Thyroid gland (tissue), 4 donors: ENCODE data around the gene DNASE1L3. TPM values are rescaled to one million over a fixed set of nuclear protein-coding genes. Genes with fewer than 3 reads are reported as not detected.

ENCODE experiments used
- DNase-seq, 2 donors: peaks; one replicate each; pipeline ENCODE4 v3.0.0-alpha.2; 2019
- H3K27ac ChIP-seq, 3 donors: fragments of 200-600 bp; sonication (generic); 1 replicate in 2 of 3; 2 replicates in 1 of 3; pipeline ENCODE4 v1.5.1; 2016 to 2019; ENCODE audit warnings: mild to moderate bottlenecking in 1 of 3, moderate library complexity in 1 of 3
- H3K27me3 ChIP-seq: fragments of 200-600 bp; sonication (generic); one replicate; pipeline ENCODE4 v1.5.1; 2019
- H3K36me3 ChIP-seq, 2 donors: fragments of 200-600 bp; sonication (generic); one replicate each; pipeline ENCODE4 v1.5.1; 2016 to 2019
- H3K4me1 ChIP-seq, 2 donors: fragments of 200-600 bp; sonication (generic); one replicate each; pipeline ENCODE4 v1.5.1; 2017 to 2019
- H3K4me3 ChIP-seq, 3 donors: fragments of 200-600 bp; sonication (generic); replicated peaks in 1 of 3; 1 replicate in 2 of 3; 2 replicates in 1 of 3; pipeline ENCODE4 v1.5.1; 2016; ENCODE audit warnings: mild to moderate bottlenecking in 1 of 3
- H3K9me3 ChIP-seq: fragments of 200-600 bp; sonication (generic); one replicate; pipeline ENCODE4 v1.5.1; 2017
- POLR2A ChIP-seq, 2 donors: fragments of 450-650 bp; IDR thresholded peaks; one replicate each; pipeline ENCODE4 v1.6.1; 2017; ENCODE audit warnings: antibody characterized with exemption in 2 of 2, mild to moderate bottlenecking in 2 of 2, moderate library complexity in 1 of 2
- WGBS, 2 donors: methylation state at CpG; one replicate each; pipeline ENCODE4 v1.1.5; 2017; 5-methylcytosine and 5-hydroxymethylcytosine counted together
- intact Hi-C: fragments of 100-400 bp; cut with DNase I; formaldehyde crosslinking; loops from one replicate; pipeline ENCODE4 v1.15.1; 2023
- total RNA-seq, 4 donors: library from RNA; depleted of rRNA; stranded (reverse); fragments of >200 nt; gene quantifications; one replicate each; pipeline ENCODE4 v1.2.3, GENCODE V29; 2016
- TF ChIP-seq, protein P1 (sequence below), 6 experiments: fragments of 200-600 bp in 3 of 6; fragments of 450-650 bp in 3 of 6; sonication (generic) in 3 of 6; IDR thresholded peaks; one replicate each; pipeline ENCODE4 v1.5.1; 2016 to 2019; ENCODE audit warnings: antibody characterized with exemption in 6 of 6, mild to moderate bottlenecking in 2 of 6, inconsistent platforms in 1 of 6, moderate library complexity in 1 of 6

DNASE1L3 gene
- total RNA-seq, 4 donors from 2014 or later = 5.7 to 53.3 (median 14.1) TPM

DNA sequence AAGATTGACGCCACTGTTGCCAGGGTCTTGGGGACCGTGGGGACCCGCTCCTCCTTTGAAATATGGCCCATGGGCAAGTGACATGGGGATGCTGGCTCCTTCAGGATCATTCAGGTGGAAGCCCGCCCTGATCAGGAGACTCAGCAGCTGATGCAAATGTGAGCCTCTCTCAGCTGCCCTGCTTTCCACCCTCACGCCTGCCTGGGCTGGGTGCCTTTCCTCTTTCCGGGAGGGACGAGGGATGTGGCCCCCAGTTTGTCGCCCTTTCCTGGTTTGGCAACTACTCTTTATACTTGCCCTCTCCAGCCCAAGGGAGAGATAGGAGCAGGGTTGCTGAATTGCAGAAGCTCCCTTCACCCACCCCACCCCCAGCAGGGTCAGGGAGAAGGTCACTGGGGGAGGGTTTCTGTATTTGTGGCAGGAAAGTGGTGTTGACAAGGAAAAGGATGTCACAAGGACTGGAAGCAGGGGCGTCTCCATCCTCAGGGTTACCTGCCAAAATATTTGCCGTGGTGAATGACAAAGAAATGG is 21.8 kb downstream of the DNASE1L3 start:
- no peak for DNase-seq
- H3K4me1 ChIP-seq = peaks cover 0 to 10% of the 10 kb centered on the region in 2 donors
- no peaks in the 10 kb centered on the region for H3K36me3 ChIP-seq
- H3K27ac ChIP-seq = peak overlapping the region in 2 of 3 donors; percentile 4 to 59
- intact Hi-C loops = loop anchor here (5.0 to 10.0 kb wide), 2 partner anchors 113 to 236 kb away; no protein-coding TSS in a partner anchor
- 68 to 74% methylated on average over 10 of the region's 10 CpGs for whole genome bisulfite sequencing, 2 donors
- H3K9me3 ChIP-seq = no peaks in the 10 kb centered on the region
- TF ChIP-seq, protein P1, sequence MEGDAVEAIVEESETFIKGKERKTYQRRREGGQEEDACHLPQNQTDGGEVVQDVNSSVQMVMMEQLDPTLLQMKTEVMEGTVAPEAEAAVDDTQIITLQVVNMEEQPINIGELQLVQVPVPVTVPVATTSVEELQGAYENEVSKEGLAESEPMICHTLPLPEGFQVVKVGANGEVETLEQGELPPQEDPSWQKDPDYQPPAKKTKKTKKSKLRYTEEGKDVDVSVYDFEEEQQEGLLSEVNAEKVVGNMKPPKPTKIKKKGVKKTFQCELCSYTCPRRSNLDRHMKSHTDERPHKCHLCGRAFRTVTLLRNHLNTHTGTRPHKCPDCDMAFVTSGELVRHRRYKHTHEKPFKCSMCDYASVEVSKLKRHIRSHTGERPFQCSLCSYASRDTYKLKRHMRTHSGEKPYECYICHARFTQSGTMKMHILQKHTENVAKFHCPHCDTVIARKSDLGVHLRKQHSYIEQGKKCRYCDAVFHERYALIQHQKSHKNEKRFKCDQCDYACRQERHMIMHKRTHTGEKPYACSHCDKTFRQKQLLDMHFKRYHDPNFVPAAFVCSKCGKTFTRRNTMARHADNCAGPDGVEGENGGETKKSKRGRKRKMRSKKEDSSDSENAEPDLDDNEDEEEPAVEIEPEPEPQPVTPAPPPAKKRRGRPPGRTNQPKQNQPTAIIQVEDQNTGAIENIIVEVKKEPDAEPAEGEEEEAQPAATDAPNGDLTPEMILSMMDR (IDR thresholded peaks at IDR 0.05) = no peak
- no peak for TF ChIP-seq POLR2A (IDR thresholded peaks at IDR 0.05)
- H3K27me3 ChIP-seq = no peaks in the 10 kb centered on the region
- no peak overlapping the region for H3K4me3 ChIP-seq

DNA sequence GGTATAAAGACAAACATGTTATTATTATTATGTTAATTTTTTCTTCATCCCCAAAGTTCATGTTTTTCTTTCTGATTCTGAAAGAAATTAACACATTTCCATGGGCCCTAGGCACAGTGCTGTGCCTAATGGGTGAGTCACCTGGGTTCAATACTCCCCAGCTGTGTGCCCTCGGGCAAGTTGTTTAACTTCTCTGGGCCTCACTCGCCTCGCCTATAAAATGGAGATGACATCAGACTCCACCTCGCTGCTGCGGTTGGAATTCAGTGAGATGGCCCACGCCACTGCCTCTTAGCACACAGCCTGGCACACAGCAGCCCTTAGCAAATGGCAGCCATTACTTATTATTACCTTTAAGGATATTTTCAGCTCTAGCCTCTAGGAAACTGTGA is 22.6 kb downstream of the DNASE1L3 start:
- Histone ChIP-seq H3K9me3 (no peaks in the 10 kb centered on the region), H3K27me3 (no peaks in the 10 kb centered on the region), H3K4me3 (no peak overlapping the region), H3K27ac (peak overlapping the region in 1 of 3 donors; percentile 58), H3K36me3 (no peaks in the 10 kb centered on the region), H3K4me1 (peaks cover 0 to 10% of the 10 kb centered on the region in 2 donors)
- whole genome bisulfite sequencing, 2 donors = 84 to 89% methylated on average over 6 of the region's 6 CpGs
- TF ChIP-seq POLR2A (IDR thresholded peaks at IDR 0.05) = no peak
- TF ChIP-seq, protein P1 (IDR thresholded peaks at IDR 0.05) = no peak
- DNase-seq = no peak
- intact Hi-C loops = loop anchor here (5.0 to 10.0 kb wide), 2 partner anchors 114 to 237 kb away; no protein-coding TSS in a partner anchor

DNA sequence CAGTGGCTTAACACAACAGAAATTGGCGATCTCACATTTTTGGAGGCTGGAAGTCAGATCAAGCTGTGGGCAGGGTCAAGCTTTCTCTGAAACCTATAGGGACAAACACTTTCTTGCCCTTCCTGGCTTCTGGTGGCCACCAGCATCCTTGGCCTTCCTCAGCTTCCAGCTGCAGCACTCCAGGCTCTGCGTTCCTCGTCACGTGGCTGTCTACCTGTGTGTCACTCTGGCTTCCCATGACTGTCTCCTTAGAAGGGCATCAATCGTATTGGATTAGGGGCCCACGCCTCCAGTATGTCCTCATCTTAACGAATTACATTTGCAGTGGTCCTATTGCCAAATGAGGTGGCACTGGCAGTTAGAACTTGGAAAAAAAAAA is 25.8 kb downstream of the DNASE1L3 start:
- no peak for DNase-seq
- Histone ChIP-seq H3K9me3 (no peaks in the 10 kb centered on the region), H3K36me3 (no peaks in the 10 kb centered on the region), H3K27ac (no peak overlapping the region), H3K4me3 (no peak overlapping the region), H3K4me1 (peaks cover 0 to 4% of the 10 kb centered on the region in 2 donors), H3K27me3 (no peaks in the 10 kb centered on the region)
- 91 to 95% methylated on average over 7 of the region's 7 CpGs for WGBS, 2 donors
- no peak for TF ChIP-seq POLR2A (IDR thresholded peaks at IDR 0.05)
- TF ChIP-seq, protein P1 (IDR thresholded peaks at IDR 0.05) = no peak
- intact Hi-C loops = loop anchor here (5.0 to 10.0 kb wide), 2 partner anchors 117 to 240 kb away; no protein-coding TSS in a partner anchor

DNA sequence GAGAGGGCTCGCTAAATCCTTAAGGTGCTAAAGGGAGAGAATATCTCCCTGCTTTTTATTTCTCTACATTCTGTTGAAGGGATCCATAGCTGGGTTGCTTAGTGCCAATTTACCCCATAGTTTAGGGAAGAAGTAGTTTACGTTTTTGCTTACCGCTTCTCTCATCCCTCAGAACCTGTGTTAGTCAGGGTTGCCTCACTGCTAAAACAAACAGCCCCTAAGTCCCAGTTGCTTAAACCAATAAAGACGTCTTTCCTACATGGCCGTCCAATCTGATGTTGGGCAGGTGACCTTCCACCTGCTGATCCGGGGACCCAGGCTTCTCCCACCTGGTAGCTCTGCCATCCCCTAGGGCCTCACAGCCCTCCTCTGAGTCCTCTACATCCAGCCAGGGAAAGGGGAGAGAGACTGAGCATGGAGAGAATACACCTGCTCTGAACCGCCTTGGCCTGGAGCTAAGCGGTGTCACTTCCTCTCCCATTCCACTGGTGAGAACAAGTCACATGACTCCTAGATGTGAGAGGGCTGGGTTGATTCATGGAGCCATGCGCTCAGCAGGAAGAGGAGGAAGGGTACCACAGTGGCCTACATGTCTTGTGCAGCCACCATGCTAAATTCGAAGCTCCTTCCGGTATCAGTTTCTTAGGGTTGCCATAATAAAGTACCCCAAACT is 26.3 kb downstream of the DNASE1L3 start:
- Histone ChIP-seq H3K4me3 (no peak overlapping the region), H3K36me3 (no peaks in the 10 kb centered on the region), H3K4me1 (no peaks in the 10 kb centered on the region), H3K27ac (no peak overlapping the region), H3K27me3 (no peaks in the 10 kb centered on the region), H3K9me3 (no peaks in the 10 kb centered on the region)
- intact Hi-C loops = loop anchor here (10.0 kb wide), 1 partner anchor 240 kb away; no protein-coding TSS in a partner anchor
- 91 to 92% methylated on average over 10 to 11 of the region's 11 CpGs for WGBS, 2 donors
- DNase-seq = no peak
- TF ChIP-seq POLR2A (IDR thresholded peaks at IDR 0.05) = no peak
- TF ChIP-seq, protein P1 (IDR thresholded peaks at IDR 0.05) = no peak

DNA sequence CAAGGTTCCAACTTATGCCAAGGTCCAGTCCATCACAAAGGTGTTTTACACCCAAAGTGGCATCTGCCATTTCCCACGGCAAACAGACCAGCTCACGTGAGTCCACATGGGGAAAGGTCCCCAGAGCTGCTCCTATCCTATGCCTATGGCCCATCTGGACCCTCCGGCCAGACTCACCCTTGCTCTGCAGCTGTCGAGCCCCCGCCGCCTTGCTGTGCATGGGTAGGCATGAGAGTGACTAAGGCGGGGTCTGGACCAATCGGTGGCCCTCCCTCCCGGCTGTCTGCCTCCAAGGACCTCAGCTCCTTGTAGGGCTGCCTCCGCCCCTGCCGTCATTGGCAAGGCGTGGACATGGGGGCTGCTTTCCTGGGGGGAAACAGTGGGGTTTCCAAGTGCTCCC is 26.9 kb downstream of the DNASE1L3 start:
- peak in 1 of 2 donors; percentile 28 for DNase-seq
- no peak for TF ChIP-seq POLR2A (IDR thresholded peaks at IDR 0.05)
- TF ChIP-seq, protein P1 (IDR thresholded peaks at IDR 0.05) = no peak
- 72 to 77% methylated on average over 3 to 12 of the region's 12 CpGs for WGBS, 2 donors
- intact Hi-C loops = loop anchor here (10.0 kb wide), 1 partner anchor 241 kb away; no protein-coding TSS in a partner anchor
- Histone ChIP-seq H3K27ac (no peak overlapping the region), H3K36me3 (no peaks in the 10 kb centered on the region), H3K4me3 (no peak overlapping the region), H3K9me3 (no peaks in the 10 kb centered on the region), H3K4me1 (no peaks in the 10 kb centered on the region), H3K27me3 (no peaks in the 10 kb centered on the region)
